Measurements from ENCODE around the gene RUNX1. TPM values are rescaled to one million over a fixed set of nuclear protein-coding genes. Genes with fewer than 3 reads are reported as not detected.

The RUNX1 gene
- total and polyA plus RNA-seq, 2 donors (not counting 3 experiments of a cell fraction or from before 2014, with no cell fraction given), result 4.6 to 17.9 TPM

DNA sequence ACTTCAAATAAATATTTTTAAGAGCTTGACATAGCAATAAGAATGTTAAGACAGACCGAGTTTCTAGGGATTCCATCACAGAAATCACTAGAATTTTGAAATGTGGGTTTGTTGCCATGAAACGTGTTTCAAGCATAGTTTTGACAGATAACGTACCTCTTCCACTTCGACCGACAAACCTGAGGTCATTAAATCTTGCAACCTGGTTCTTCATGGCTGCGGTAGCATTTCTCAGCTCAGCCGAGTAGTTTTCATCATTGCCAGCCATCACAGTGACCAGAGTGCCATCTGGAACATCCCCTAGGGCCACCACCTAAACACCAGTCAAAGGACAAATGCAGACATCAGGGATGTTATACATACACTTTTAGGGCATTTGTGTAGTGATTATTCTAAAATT is 168.7 kb downstream of the RUNX1 start:
- Histone ChIP-seq H3K79me2 (ENCODE audit: control insufficient read depth, insufficient read depth, low read length) (peaks cover 93% of the 10 kb centered on the region), H3K4me1 (ENCODE audit: control insufficient read depth, extremely low read depth, insufficient read depth, low read length) (peaks cover 50% of the 10 kb centered on the region), H3K27ac (ENCODE audit: insufficient read depth, low read depth, low read length) (no peak overlapping the region), H3K27me3 (ENCODE audit: control insufficient read depth in 2 of 2, insufficient read depth in 2 of 2, low read length in 2 of 2) (no peaks in the 10 kb centered on the region), H2AFZ (ENCODE audit: low read depth, low read length) (no peak overlapping the region), H3K9ac (replicated peaks; ENCODE audit: extremely low read depth, insufficient read depth, low read length) (no peak overlapping the region), H3K36me3 (ENCODE audit: control insufficient read depth in 2 of 2, extremely low read depth in 1 of 2, insufficient read depth in 2 of 2, low read length in 2 of 2) (peaks cover 0 to 18% of the 10 kb centered on the region in 2 experiments), H3K4me2 (ENCODE audit: insufficient read depth, low read length) (no peak overlapping the region), H3K4me3 (replicated peaks in 1 of 3; ENCODE audit: insufficient read depth in 1 of 3, low read depth in 1 of 3, low read length in 3 of 3) (no peak overlapping the region), H3K9me1 (replicated peaks; ENCODE audit: control insufficient read depth, extremely low read depth, insufficient read depth, low read length) (no peaks in the 10 kb centered on the region), H3K9me3 (replicated peaks; ENCODE audit: control insufficient read depth, insufficient read depth, low read length) (no peaks in the 10 kb centered on the region), H4K20me1 (replicated peaks; ENCODE audit: control insufficient read depth, extremely low read depth, insufficient read depth, low read length) (no peaks in the 10 kb centered on the region)
- FAIRE-seq, result no peak
- ChIA-PET POLR2A (no interaction called here), CTCF (interaction anchor here (0.8 to 14.7 kb wide), 3 partner anchors 9 to 135 kb away, joined by 3 to 249 read pairs (median 10); no protein-coding TSS in a partner anchor)
- TF ChIP-seq POLR2A (IDR thresholded peaks at IDR 0.05; ENCODE audit: low read depth, low read length) (no peak), GATA2 (IDR thresholded peaks at IDR 0.05; ENCODE audit: insufficient read depth, insufficient read length, low read depth, low read length) (no peak), FOS (IDR thresholded peaks at IDR 0.05; ENCODE audit: borderline replicate concordance, insufficient read depth, low read length) (no peak), MYC (IDR thresholded peaks at IDR 0.05; ENCODE audit: low read depth, low read length) (no peak), CTCF (IDR thresholded peaks at IDR 0.05; ENCODE audit: extremely low read depth in 1 of 2, insufficient read depth in 1 of 2, low read depth in 1 of 2, low read length in 2 of 2) (no peak), MAX (IDR thresholded peaks at IDR 0.05; ENCODE audit: insufficient read depth, insufficient read length) (no peak), EZH2 (IDR thresholded peaks at IDR 0.05; ENCODE audit: borderline replicate concordance, low read depth, low read length, severe bottlenecking) (no peak), JUN (IDR thresholded peaks at IDR 0.05; ENCODE audit: borderline replicate concordance, insufficient read depth, insufficient read length, low read depth) (no peak), POLR2AphosphoS5 (IDR thresholded peaks at IDR 0.05; ENCODE audit: insufficient read depth, low read depth, low read length) (no peak)
- intact Hi-C loops (cut with micrococcal nuclease) (loop anchor here (10.0 kb wide), 1 partner anchor 764 kb away; no protein-coding TSS in a partner anchor), dilution Hi-C loops (cut with MboI; ENCODE audit: extremely low pct_ligation_motif_present, low sequenced_read_pairs) (no loop called here)
- no peak for DNase-seq (ENCODE audit: low read depth, low spot score)
- no TSS peak for BruUV-seq (replicated peaks)

Data from endothelial cell of umbilical vein (primary cell).